H9 (cell line): ENCODE results near the gene JADE2. TPM values are rescaled to one million over a fixed set of nuclear protein-coding genes. Genes with fewer than 3 reads are reported as not detected.
A peak's percentile ranks its signal among the peaks of the same experiment; 100 is the strongest.

Experiments used
- DNase-seq: peaks from one replicate; pipeline ENCODE4 v3.0.0-alpha.2; 2017
- H2AFZ ChIP-seq: one replicate; pipeline ENCODE4 v1.6.1; 2013; ENCODE audit warnings: mild to moderate bottlenecking, low read length, control low read depth, moderate library complexity
- H2AK5ac ChIP-seq: 2 replicates; pipeline ENCODE4 v1.6.1; 2013; ENCODE audit warnings: low read length, control low read depth, mixed read lengths; ENCODE audit not compliant: insufficient read length
- H2BK120ac ChIP-seq: one replicate; pipeline ENCODE4 v1.6.1; 2013; ENCODE audit warnings: low read depth, mild to moderate bottlenecking, low read length, control low read depth, inconsistent platforms; ENCODE audit not compliant: poor library complexity, severe bottlenecking
- H2BK12ac ChIP-seq: 2 replicates; pipeline ENCODE4 v1.6.1; 2013; ENCODE audit warnings: low read length, control low read depth, mixed read lengths, low read depth; ENCODE audit not compliant: insufficient read length
- H2BK15ac ChIP-seq: 2 replicates; pipeline ENCODE4 v1.6.1; 2013; ENCODE audit warnings: low read depth, low read length, control low read depth
- H2BK20ac ChIP-seq: one replicate; pipeline ENCODE4 v1.6.1; 2013; ENCODE audit warnings: low read depth, mild to moderate bottlenecking, low read length, control low read depth, inconsistent platforms; ENCODE audit not compliant: poor library complexity, severe bottlenecking
- H2BK5ac ChIP-seq: 2 replicates; pipeline ENCODE4 v1.6.1; 2013; ENCODE audit warnings: low read length, control low read depth, mixed read lengths; ENCODE audit not compliant: insufficient read length
- H3K14ac ChIP-seq: 2 replicates; pipeline ENCODE4 v1.6.1; 2013; ENCODE audit warnings: low read length, control low read depth; ENCODE audit not compliant: insufficient read depth
- H3K18ac ChIP-seq: 2 replicates; pipeline ENCODE4 v1.6.1; 2013; ENCODE audit warnings: low read depth, mild to moderate bottlenecking, mixed read lengths, low read length, control low read depth; ENCODE audit not compliant: insufficient read length
- H3K23ac ChIP-seq: 2 replicates; pipeline ENCODE4 v1.6.1; 2013; ENCODE audit warnings: low read length, control low read depth, mixed read lengths, low read depth; ENCODE audit not compliant: insufficient read length
- H3K23me2 ChIP-seq: 2 replicates; pipeline ENCODE4 v1.6.1; 2013; ENCODE audit warnings: low read depth, mild to moderate bottlenecking, mixed read lengths, low read length, control low read depth; ENCODE audit not compliant: insufficient read length, poor library complexity, severe bottlenecking
- H3K27ac ChIP-seq: 2 replicates; pipeline ENCODE4 v1.5.1; 2013; ENCODE audit warnings: low read length, control low read depth, mixed read lengths, low read depth; ENCODE audit not compliant: insufficient read length
- H3K27me3 ChIP-seq: 2 replicates; pipeline ENCODE4 v1.6.1; 2013; ENCODE audit warnings: low read length, control low read depth, inconsistent platforms; ENCODE audit not compliant: insufficient read depth
- H3K4ac ChIP-seq: 2 replicates; pipeline ENCODE4 v1.6.1; 2013; ENCODE audit warnings: low read depth, mild to moderate bottlenecking, control low read depth, inconsistent platforms, low read length, moderate library complexity
- H3K4me1 ChIP-seq: 2 replicates; pipeline ENCODE4 v1.6.1; 2013; ENCODE audit warnings: low read length, control low read depth, inconsistent platforms; ENCODE audit not compliant: insufficient read depth
- H3K4me2 ChIP-seq: 2 replicates; pipeline ENCODE4 v1.6.1; 2013; ENCODE audit warnings: low read length, control low read depth, mixed read lengths; ENCODE audit not compliant: insufficient read length, insufficient read depth
- H3K56ac ChIP-seq: 2 replicates; pipeline ENCODE4 v1.6.1; 2013; ENCODE audit warnings: low read depth, mild to moderate bottlenecking, mixed read lengths, low read length, control low read depth; ENCODE audit not compliant: insufficient read length
- H3K79me1 ChIP-seq: 2 replicates; pipeline ENCODE4 v1.6.1; 2013; ENCODE audit warnings: low read depth, mild to moderate bottlenecking, moderate library complexity, low read length, control low read depth, inconsistent platforms; ENCODE audit not compliant: insufficient read depth, poor library complexity, severe bottlenecking
- H3K79me2 ChIP-seq: 2 replicates; pipeline ENCODE4 v1.6.1; 2013; ENCODE audit warnings: low read length, control low read depth, inconsistent platforms; ENCODE audit not compliant: insufficient read depth
- H3K9ac ChIP-seq: 2 replicates; pipeline ENCODE4 v1.6.1; 2013; ENCODE audit warnings: low read length, control low read depth, mixed read lengths; ENCODE audit not compliant: insufficient read length; ENCODE audit errors: extremely low read depth
- H3K9me3 ChIP-seq: one replicate; pipeline ENCODE4 v1.6.1; 2013; ENCODE audit warnings: low read depth, low read length, inconsistent platforms; ENCODE audit not compliant: control insufficient read depth
- H3T11ph ChIP-seq: one replicate; pipeline ENCODE4 v1.6.1; 2013; ENCODE audit warnings: mild to moderate bottlenecking, low read length, control low read depth, inconsistent platforms
- H4K20me1 ChIP-seq: one replicate; pipeline ENCODE4 v1.6.1; 2013; ENCODE audit not compliant: control insufficient read depth, insufficient read length, insufficient read depth
- H4K5ac ChIP-seq: 2 replicates; pipeline ENCODE4 v1.6.1; 2013; ENCODE audit warnings: low read depth, mild to moderate bottlenecking, mixed read lengths, low read length, control low read depth; ENCODE audit not compliant: insufficient read length
- H4K8ac ChIP-seq: replicated peaks from 2 replicates; pipeline ENCODE4 v1.6.1; 2013; ENCODE audit warnings: low read length, control low read depth, mixed read lengths, low read depth; ENCODE audit not compliant: insufficient read length
- H4K91ac ChIP-seq: 2 replicates; pipeline ENCODE4 v1.6.1; 2013; ENCODE audit warnings: low read depth, mild to moderate bottlenecking, moderate library complexity, mixed read lengths, low read length, control low read depth; ENCODE audit not compliant: insufficient read length
- H3K27ac Mint-ChIP-seq, 3 experiments: 2 replicates in 2 of 3; 3 replicates in 1 of 3; pipeline ENCODE4 v1.8.0; 2020 to 2021; ENCODE audit warnings: mixed read lengths in 3 of 3, mild to moderate bottlenecking in 1 of 3, moderate library complexity in 1 of 3
- H3K27me3 Mint-ChIP-seq: 2 replicates; pipeline ENCODE4 v1.8.0; 2021; ENCODE audit warnings: low read depth, mild to moderate bottlenecking, moderate library complexity, mixed read lengths
- H3K36me3 Mint-ChIP-seq, 3 experiments: 2 replicates in 2 of 3; 3 replicates in 1 of 3; pipeline ENCODE4 v1.8.0; 2020 to 2021; ENCODE audit warnings: low read depth in 3 of 3, mixed read lengths in 3 of 3; ENCODE audit not compliant: insufficient read depth in 1 of 3
- H3K4me1 Mint-ChIP-seq, 2 experiments: 2 replicates each; pipeline ENCODE4 v1.8.0; 2020; ENCODE audit warnings: mixed read lengths in 2 of 2
- H3K4me3 Mint-ChIP-seq, 2 experiments: 2 replicates in 1 of 2; 3 replicates in 1 of 2; pipeline ENCODE4 v1.8.0; 2020 to 2021; ENCODE audit warnings: mild to moderate bottlenecking in 2 of 2, mixed read lengths in 2 of 2, moderate library complexity in 1 of 2
- H3K9me3 Mint-ChIP-seq, 2 experiments: 2 replicates in 1 of 2; 3 replicates in 1 of 2; pipeline ENCODE4 v1.8.0; 2020; ENCODE audit warnings: mild to moderate bottlenecking in 2 of 2, mixed read lengths in 2 of 2, moderate library complexity in 1 of 2
- WGBS: extraction: QIAGEN DNeasy Blood & Tissue Kit; methylation state at CpG from one replicate; pipeline ENCODE4 v1.1.7; 2013; ENCODE audit warnings: missing lambda C conversion rate, low lambda C conversion rate, mixed read lengths; ENCODE audit not compliant: insufficient read length; ENCODE audit errors: extremely low coverage; 5-methylcytosine and 5-hydroxymethylcytosine counted together
- total RNA-seq: library from RNA; stranded (reverse); gene quantifications from 2 replicates; pipeline ENCODE4 v1.2.1, GENCODE V29; 2021
- TF ChIP-seq, protein P1 (sequence below): fragments of 200-600 bp; sonication (generic); conservative IDR thresholded peaks from 3 replicates; pipeline ENCODE4 v1.8.0; 2021; ENCODE audit warnings: antibody characterized with exemption, mild to moderate bottlenecking

JADE2 gene
- total RNA-seq, 1 experiment from 2014 or later, result 99.7 TPM

- Histone ChIP-seq H2AFZ (no peak overlapping the region), H2BK20ac (no peak overlapping the region), H2BK5ac (no peak overlapping the region), H4K91ac (no peak overlapping the region), H3K27ac (no peak overlapping the region), H3K4me2 (no peak overlapping the region), H3K79me1 (no peaks in the 10 kb centered on the region), H3K9ac (no peak overlapping the region), H3K18ac (no peak overlapping the region), H4K20me1 (no peaks in the 10 kb centered on the region), H3K79me2 (no peaks in the 10 kb centered on the region), H4K8ac (no peak overlapping the region), H2BK15ac (no peak overlapping the region), H2BK12ac (no peak overlapping the region), H3K56ac (no peak overlapping the region), H2BK120ac (no peak overlapping the region), H2AK5ac (no peak overlapping the region), H3K14ac (no peak overlapping the region), H3K23me2 (no peaks in the 10 kb centered on the region), H3K23ac (no peak overlapping the region), H4K5ac (no peak overlapping the region), H3T11ph (no peak overlapping the region), H3K9me3 (no peaks in the 10 kb centered on the region), H3K4me1 (no peaks in the 10 kb centered on the region), H3K4ac (no peak overlapping the region), H3K27me3 (no peaks in the 10 kb centered on the region)
- Mint-ChIP-seq H3K4me3 (no peak overlapping the region; a peak in 1 of 5 replicates), H3K9me3 (no peaks in the 10 kb centered on the region), H3K4me1 (peaks cover 0 to 13% of the 10 kb centered on the region in 2 experiments; a peak in 3 of 4 replicates), H3K36me3 (peaks cover 13 to 55% (median 34%) of the 10 kb centered on the region in 3 experiments; a peak in 6 of 7 replicates), H3K27me3 (no peaks in the 10 kb centered on the region), H3K27ac (0 out of 7 replicates have a peak overlapping the region, but pooled peaks of 1 of the 3 experiments have one; percentile 51)
- DNase-seq, result no peak
- TF ChIP-seq, protein P1, sequence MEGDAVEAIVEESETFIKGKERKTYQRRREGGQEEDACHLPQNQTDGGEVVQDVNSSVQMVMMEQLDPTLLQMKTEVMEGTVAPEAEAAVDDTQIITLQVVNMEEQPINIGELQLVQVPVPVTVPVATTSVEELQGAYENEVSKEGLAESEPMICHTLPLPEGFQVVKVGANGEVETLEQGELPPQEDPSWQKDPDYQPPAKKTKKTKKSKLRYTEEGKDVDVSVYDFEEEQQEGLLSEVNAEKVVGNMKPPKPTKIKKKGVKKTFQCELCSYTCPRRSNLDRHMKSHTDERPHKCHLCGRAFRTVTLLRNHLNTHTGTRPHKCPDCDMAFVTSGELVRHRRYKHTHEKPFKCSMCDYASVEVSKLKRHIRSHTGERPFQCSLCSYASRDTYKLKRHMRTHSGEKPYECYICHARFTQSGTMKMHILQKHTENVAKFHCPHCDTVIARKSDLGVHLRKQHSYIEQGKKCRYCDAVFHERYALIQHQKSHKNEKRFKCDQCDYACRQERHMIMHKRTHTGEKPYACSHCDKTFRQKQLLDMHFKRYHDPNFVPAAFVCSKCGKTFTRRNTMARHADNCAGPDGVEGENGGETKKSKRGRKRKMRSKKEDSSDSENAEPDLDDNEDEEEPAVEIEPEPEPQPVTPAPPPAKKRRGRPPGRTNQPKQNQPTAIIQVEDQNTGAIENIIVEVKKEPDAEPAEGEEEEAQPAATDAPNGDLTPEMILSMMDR, result no peak
- WGBS, result no CpG with 5 or more reads among the region's 14 CpGs
Observed at GRCh38 chr5:134580001-134580460, 54.6 kb downstream of the JADE2 start.
